HepG2 (cell line): ENCODE data around the gene STIM1. TPM values are rescaled to one million over a fixed set of nuclear protein-coding genes. Genes with fewer than 3 reads are reported as not detected.

ENCODE experiments used
- FOXA3 ChIP-seq: IDR thresholded peaks from 2 replicates; pipeline ENCODE4 v1.6.1; 2016; ENCODE audit warnings: missing genetic modification reagents, missing compliant biosample characterization
- GATAD1 ChIP-seq: IDR thresholded peaks from 2 replicates; pipeline ENCODE4 v1.6.1; 2016; ENCODE audit warnings: missing genetic modification reagents, missing compliant biosample characterization
- HDAC1 ChIP-seq: sonication (generic); formaldehyde crosslinking; IDR thresholded peaks from 2 replicates; pipeline ENCODE4 v1.5.1; 2020; ENCODE audit warnings: mild to moderate bottlenecking, missing genetic modification reagents
- HNF4G ChIP-seq, 2 experiments: sonication (generic) in 1 of 2; formaldehyde crosslinking in 1 of 2; IDR thresholded peaks; 2 replicates each; pipeline versions ENCODE4 v1.4.0 to v1.6.1; 2011 to 2020; ENCODE audit warnings: borderline replicate concordance in 2 of 2, low read depth in 2 of 2, mild to moderate bottlenecking in 2 of 2, low read length in 1 of 2, missing genetic modification reagents in 1 of 2, moderate library complexity in 1 of 2
- HNRNPK ChIP-seq: fragments of 200-400 bp; formaldehyde crosslinking; IDR thresholded peaks from 2 replicates; pipeline ENCODE4 v1.6.1; 2018; ENCODE audit warnings: low read length, low read depth, moderate library complexity, mild to moderate bottlenecking; ENCODE audit not compliant: poor library complexity, severe bottlenecking
- KMT2A ChIP-seq: sonication (generic); formaldehyde crosslinking; IDR thresholded peaks from 2 replicates; pipeline ENCODE4 v1.4.0; 2020; ENCODE audit warnings: missing genetic modification reagents
- MAFG ChIP-seq: sonication (generic); formaldehyde crosslinking; IDR thresholded peaks from 2 replicates; pipeline ENCODE4 v1.5.1; 2020; ENCODE audit warnings: mild to moderate bottlenecking, missing genetic modification reagents
- MAFK ChIP-seq, 2 experiments: IDR thresholded peaks in 1 of 2; conservative IDR thresholded peaks in 1 of 2; 2 replicates each; pipeline ENCODE4 v1.6.1; 2011; ENCODE audit warnings: improper control_type of control experiment in 2 of 2, low read length in 2 of 2
- RELA ChIP-seq: sonication (generic); formaldehyde crosslinking; IDR thresholded peaks from 2 replicates; pipeline ENCODE4 v1.4.0; 2020; ENCODE audit warnings: missing genetic modification reagents
- RNF2 ChIP-seq: fragments of 450-650 bp; conservative IDR thresholded peaks from 2 replicates; pipeline ENCODE4 v1.6.1; 2016; ENCODE audit warnings: low read depth
- SAP130 ChIP-seq: IDR thresholded peaks from 2 replicates; pipeline ENCODE4 v1.6.1; 2016; ENCODE audit warnings: low read depth
- SP140L ChIP-seq: sonication (generic); formaldehyde crosslinking; IDR thresholded peaks from 2 replicates; pipeline ENCODE4 v1.4.0; 2020; ENCODE audit warnings: missing genetic modification reagents, borderline replicate concordance
- TEAD3 ChIP-seq: optimal IDR thresholded peaks from 2 replicates; pipeline ENCODE3; 2016; ENCODE audit warnings: borderline replicate concordance
- YY1 ChIP-seq: IDR thresholded peaks from 2 replicates; pipeline ENCODE4 v1.6.1; 2011; ENCODE audit warnings: low read length, low read depth, moderate library complexity, mild to moderate bottlenecking; ENCODE audit not compliant: insufficient read depth, insufficient replicate concordance
- ZBTB7A ChIP-seq: sonication (generic); formaldehyde crosslinking; IDR thresholded peaks from 2 replicates; pipeline ENCODE4 v1.8.0; 2022; ENCODE audit warnings: mild to moderate bottlenecking, missing genetic modification reagents
- ZFYVE20 ChIP-seq: sonication (generic); formaldehyde crosslinking; IDR thresholded peaks from 2 replicates; pipeline ENCODE4 v1.8.0; 2023; ENCODE audit warnings: low read depth, mild to moderate bottlenecking, moderate library complexity, missing genetic modification reagents, borderline replicate concordance
- ZKSCAN8 ChIP-seq: IDR thresholded peaks from 2 replicates; pipeline ENCODE4 v1.6.1; 2016; ENCODE audit warnings: borderline replicate concordance, missing genetic modification reagents, missing compliant biosample characterization
- ZNF329 ChIP-seq: sonication (generic); formaldehyde crosslinking; IDR thresholded peaks from 2 replicates; pipeline ENCODE4 v1.9.0; 2021; ENCODE audit warnings: low read depth, mild to moderate bottlenecking, missing genetic modification reagents
- ZSCAN9 ChIP-seq: IDR thresholded peaks from 2 replicates; pipeline ENCODE4 v1.6.1; 2016; ENCODE audit warnings: borderline replicate concordance
- polyA plus RNA-seq, 8 experiments: library from polyadenylated mRNA; depleted of rRNA in 3 of 8; stranded (reverse) in 7 of 8; unstranded in 1 of 8; fragments of >200 nt; fragmentation: Illumina TruSeq in 4 of 8; extraction: Trizol in 4 of 8; gene quantifications; 2 replicates each; pipeline versions ENCODE4 v1.2.1 to v1.2.3, GENCODE V29; 2011 to 2016; ENCODE audit warnings: low read depth in 4 of 8, missing spikeins in 1 of 8, mixed read lengths in 1 of 8; ENCODE audit not compliant: insufficient read depth in 1 of 8
- total RNA-seq, 5 experiments: library from RNA; depleted of rRNA; stranded (reverse); fragments of >200 nt; fragmentation: Illumina TruSeq; extraction: Trizol; gene quantifications; 2 replicates each; pipeline ENCODE4 v1.2.3, GENCODE V29; 2016; ENCODE audit warnings: low read depth in 1 of 5
- TF ChIP-seq, protein P1 (sequence below): IDR thresholded peaks from 2 replicates; pipeline ENCODE4 v1.6.1; 2016; ENCODE audit warnings: missing compliant biosample characterization, missing genetic modification reagents, borderline replicate concordance
- TF ChIP-seq, protein P2 (sequence below): sonication (generic); formaldehyde crosslinking; IDR thresholded peaks from 2 replicates; pipeline ENCODE4 v1.4.0; 2020; ENCODE audit warnings: low read depth, mild to moderate bottlenecking, missing genetic modification reagents
- TF ChIP-seq, protein P3 (sequence below): sonication (generic); formaldehyde crosslinking; IDR thresholded peaks from 2 replicates; pipeline ENCODE4 v1.8.0; 2022; ENCODE audit warnings: mild to moderate bottlenecking, missing genetic modification reagents, moderate library complexity
- TF ChIP-seq, protein P4 (sequence below): sonication (generic); formaldehyde crosslinking; IDR thresholded peaks from 2 replicates; pipeline ENCODE4 v1.4.0; 2020; ENCODE audit warnings: missing genetic modification reagents
- TF ChIP-seq, protein P5 (sequence below): sonication (generic); formaldehyde crosslinking; IDR thresholded peaks from 2 replicates; pipeline ENCODE4 v1.9.0; 2021; ENCODE audit warnings: missing genetic modification reagents, mild to moderate bottlenecking, borderline replicate concordance

Gene STIM1
- total and polyA plus RNA-seq, 2 of the 13 experiments (the other 11 are each of a cell fraction or from before 2014, with no cell fraction given): 19.2 to 28.5 TPM

DNA sequence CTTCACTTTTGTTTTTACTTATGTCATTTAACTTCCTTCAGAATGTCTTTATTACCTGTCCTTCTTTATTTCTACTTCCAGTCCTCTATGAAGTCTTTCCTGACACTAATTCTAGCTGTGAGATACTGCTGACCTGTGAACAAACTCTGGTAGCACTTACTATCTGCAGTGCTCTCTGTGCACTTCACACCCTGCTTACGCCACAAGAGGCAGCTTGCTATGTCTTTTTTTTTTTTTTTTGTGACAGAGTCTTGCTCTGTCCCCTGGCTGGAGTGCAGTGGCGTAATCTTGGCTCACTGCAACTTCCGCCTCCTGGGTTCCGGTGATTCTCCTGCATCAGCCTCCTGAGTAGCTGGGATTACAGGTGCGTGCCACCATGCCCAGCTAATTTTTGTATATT is 10.7 kb downstream of the STIM1 start (continued):
- TF ChIP-seq, protein P1, sequence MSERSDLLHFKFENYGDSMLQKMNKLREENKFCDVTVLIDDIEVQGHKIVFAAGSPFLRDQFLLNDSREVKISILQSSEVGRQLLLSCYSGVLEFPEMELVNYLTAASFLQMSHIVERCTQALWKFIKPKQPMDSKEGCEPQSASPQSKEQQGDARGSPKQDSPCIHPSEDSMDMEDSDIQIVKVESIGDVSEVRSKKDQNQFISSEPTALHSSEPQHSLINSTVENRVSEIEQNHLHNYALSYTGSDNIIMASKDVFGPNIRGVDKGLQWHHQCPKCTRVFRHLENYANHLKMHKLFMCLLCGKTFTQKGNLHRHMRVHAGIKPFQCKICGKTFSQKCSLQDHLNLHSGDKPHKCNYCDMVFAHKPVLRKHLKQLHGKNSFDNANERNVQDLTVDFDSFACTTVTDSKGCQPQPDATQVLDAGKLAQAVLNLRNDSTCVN (CRISPR knock-in tag): no peak
- no peak for TF ChIP-seq MAFG (CRISPR knock-in tag)
- TF ChIP-seq GATAD1 (CRISPR knock-in tag): no peak
- TF ChIP-seq, protein P2, sequence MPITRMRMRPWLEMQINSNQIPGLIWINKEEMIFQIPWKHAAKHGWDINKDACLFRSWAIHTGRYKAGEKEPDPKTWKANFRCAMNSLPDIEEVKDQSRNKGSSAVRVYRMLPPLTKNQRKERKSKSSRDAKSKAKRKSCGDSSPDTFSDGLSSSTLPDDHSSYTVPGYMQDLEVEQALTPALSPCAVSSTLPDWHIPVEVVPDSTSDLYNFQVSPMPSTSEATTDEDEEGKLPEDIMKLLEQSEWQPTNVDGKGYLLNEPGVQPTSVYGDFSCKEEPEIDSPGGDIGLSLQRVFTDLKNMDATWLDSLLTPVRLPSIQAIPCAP: no peak
- peak; percentile 37; the same call in 1 of the 2 replicates for TF ChIP-seq FOXA3
- no peak for TF ChIP-seq ZBTB7A (CRISPR knock-in tag)
- peak; percentile 14 for TF ChIP-seq TEAD3 (CRISPR knock-in tag)
- no peak for TF ChIP-seq ZNF329 (CRISPR knock-in tag)
- no peak for TF ChIP-seq ZKSCAN8 (CRISPR knock-in tag)
- TF ChIP-seq ZSCAN9 (CRISPR knock-in tag): 0 out of 2 replicates have a peak, but pooled peaks have one; percentile 67
- TF ChIP-seq ZFYVE20 (CRISPR knock-in tag): no peak
- TF ChIP-seq HDAC1: peak; percentile 23; the same call in 1 of the 2 replicates
- peak; percentile 52 for TF ChIP-seq SAP130 (CRISPR knock-in tag)
- TF ChIP-seq SP140L: no peak
- TF ChIP-seq MAFK (conservative IDR thresholded peaks at IDR 0.05 in 1 of 2, IDR thresholded peaks at IDR 0.05 in 1 of 2; ENCODE audit: low read length in 2 of 2): 0 out of 4 replicates have a peak, but pooled peaks of 1 of the 2 experiments have one; percentile 32
- no peak for TF ChIP-seq HNRNPK
- TF ChIP-seq RNF2: no peak
- no peak for TF ChIP-seq RELA (CRISPR knock-in tag)
- 0 out of 2 replicates have a peak, but pooled peaks have one; percentile 31 for TF ChIP-seq KMT2A (CRISPR knock-in tag)
- TF ChIP-seq YY1: no peak
- TF ChIP-seq, protein P3, sequence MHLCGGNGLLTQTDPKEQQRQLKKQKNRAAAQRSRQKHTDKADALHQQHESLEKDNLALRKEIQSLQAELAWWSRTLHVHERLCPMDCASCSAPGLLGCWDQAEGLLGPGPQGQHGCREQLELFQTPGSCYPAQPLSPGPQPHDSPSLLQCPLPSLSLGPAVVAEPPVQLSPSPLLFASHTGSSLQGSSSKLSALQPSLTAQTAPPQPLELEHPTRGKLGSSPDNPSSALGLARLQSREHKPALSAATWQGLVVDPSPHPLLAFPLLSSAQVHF (CRISPR knock-in tag): no peak
- TF ChIP-seq HNF4G (IDR thresholded peaks at IDR 0.05; ENCODE audit: borderline replicate concordance, low read depth, low read length): 0 out of 2 replicates have a peak, but pooled peaks have one; percentile 18
- no peak for TF ChIP-seq HNF4G (CRISPR knock-in tag; IDR thresholded peaks at IDR 0.05; ENCODE audit: borderline replicate concordance, low read depth)
- TF ChIP-seq, protein P4, sequence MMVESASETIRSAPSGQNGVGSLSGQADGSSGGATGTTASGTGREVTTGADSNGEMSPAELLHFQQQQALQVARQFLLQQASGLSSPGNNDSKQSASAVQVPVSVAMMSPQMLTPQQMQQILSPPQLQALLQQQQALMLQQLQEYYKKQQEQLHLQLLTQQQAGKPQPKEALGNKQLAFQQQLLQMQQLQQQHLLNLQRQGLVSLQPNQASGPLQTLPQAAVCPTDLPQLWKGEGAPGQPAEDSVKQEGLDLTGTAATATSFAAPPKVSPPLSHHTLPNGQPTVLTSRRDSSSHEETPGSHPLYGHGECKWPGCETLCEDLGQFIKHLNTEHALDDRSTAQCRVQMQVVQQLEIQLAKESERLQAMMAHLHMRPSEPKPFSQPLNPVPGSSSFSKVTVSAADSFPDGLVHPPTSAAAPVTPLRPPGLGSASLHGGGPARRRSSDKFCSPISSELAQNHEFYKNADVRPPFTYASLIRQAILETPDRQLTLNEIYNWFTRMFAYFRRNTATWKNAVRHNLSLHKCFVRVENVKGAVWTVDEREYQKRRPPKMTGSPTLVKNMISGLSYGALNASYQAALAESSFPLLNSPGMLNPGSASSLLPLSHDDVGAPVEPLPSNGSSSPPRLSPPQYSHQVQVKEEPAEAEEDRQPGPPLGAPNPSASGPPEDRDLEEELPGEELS (CRISPR knock-in tag): peak; percentile 35; the same call in 1 of the 2 replicates
- TF ChIP-seq, protein P5, sequence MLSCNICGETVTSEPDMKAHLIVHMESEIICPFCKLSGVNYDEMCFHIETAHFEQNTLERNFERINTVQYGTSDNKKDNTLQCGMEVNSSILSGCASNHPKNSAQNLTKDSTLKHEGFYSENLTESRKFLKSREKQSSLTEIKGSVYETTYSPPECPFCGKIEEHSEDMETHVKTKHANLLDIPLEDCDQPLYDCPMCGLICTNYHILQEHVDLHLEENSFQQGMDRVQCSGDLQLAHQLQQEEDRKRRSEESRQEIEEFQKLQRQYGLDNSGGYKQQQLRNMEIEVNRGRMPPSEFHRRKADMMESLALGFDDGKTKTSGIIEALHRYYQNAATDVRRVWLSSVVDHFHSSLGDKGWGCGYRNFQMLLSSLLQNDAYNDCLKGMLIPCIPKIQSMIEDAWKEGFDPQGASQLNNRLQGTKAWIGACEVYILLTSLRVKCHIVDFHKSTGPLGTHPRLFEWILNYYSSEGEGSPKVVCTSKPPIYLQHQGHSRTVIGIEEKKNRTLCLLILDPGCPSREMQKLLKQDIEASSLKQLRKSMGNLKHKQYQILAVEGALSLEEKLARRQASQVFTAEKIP (CRISPR knock-in tag): no peak
